Measurements from ENCODE around the gene TARBP1. TPM values are rescaled to one million over a fixed set of nuclear protein-coding genes. Genes with fewer than 3 reads are reported as not detected.

TARBP1 gene
- total and polyA plus RNA-seq, 2 of the 8 experiments (the other 6 are each of a cell fraction or from before 2014, with no cell fraction given): 21.9 to 32.3 TPM

DNA sequence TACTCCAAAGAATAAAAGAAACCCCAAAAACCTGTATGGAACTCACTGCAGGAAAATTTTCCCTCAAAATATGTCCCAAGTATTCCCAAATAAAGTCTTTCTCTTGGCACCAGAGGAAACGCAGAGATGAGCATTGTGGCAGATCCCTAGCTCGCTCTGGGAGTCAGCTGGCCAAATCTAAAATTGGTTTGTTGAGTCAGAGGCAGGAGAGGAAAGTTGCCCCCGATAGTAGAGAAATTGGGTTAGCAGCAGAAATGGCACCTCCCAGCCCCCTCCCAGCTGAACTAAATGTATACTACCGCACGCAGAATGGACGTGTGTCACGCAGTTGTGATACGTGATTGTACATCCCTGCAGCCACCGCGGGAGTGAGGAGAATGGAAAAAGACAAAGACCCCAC is 39.9 kb upstream of the TARBP1 start:
- ChIA-PET CTCF (ENCODE audit: partially characterized antibody) (interaction anchor here (1.1 to 4.0 kb wide), 7 partner anchors 11 to 575 kb away, joined by 3 to 17 read pairs (median 4); no protein-coding TSS in a partner anchor), POLR2A (ENCODE audit: partially characterized antibody) (interaction anchor here (0.7 to 1.1 kb wide), 5 partner anchors 9 to 88 kb away, joined by 3 to 4 read pairs (median 3); no protein-coding TSS in a partner anchor)
- no peak overlapping the region for H3K4ac ChIP-seq (replicated peaks; ENCODE audit: insufficient read length, low read depth, low read length)
- no peak overlapping the region for H2BK120ac ChIP-seq (replicated peaks; ENCODE audit: low read depth, low read length)
- H3K4me3 ChIP-seq (ENCODE audit: extremely low read depth in 1 of 4, insufficient read depth in 2 of 4, low read depth in 3 of 4, low read length in 4 of 4): no peak overlapping the region
- H4K8ac ChIP-seq (ENCODE audit: extremely low read depth, insufficient read depth, low read length): no peak overlapping the region
- no peak overlapping the region for H2BK12ac ChIP-seq (ENCODE audit: low read depth, low read length)
- no peak overlapping the region for H3K9ac ChIP-seq (replicated peaks in 1 of 4; ENCODE audit: extremely low read depth in 1 of 4, low read depth in 3 of 4, low read length in 3 of 4)
- H2BK20ac ChIP-seq (ENCODE audit: low read length): no peak overlapping the region
- WGBS, 2 experiments (ENCODE audit: extremely low coverage in 1 of 2, insufficient coverage in 1 of 2, insufficient read length in 1 of 2, insufficient replicate concordance in 2 of 2, low coverage in 1 of 2, low lambda C conversion rate in 2 of 2, missing lambda C conversion rate in 1 of 2): 96% methylated on average over 10 of the region's 10 CpGs; no CpG with 5 or more reads in 1 of the 2 experiments
- no peak overlapping the region for H4K91ac ChIP-seq (replicated peaks; ENCODE audit: insufficient read length, low read length)
- H3K23me2 ChIP-seq (ENCODE audit: low read depth, low read length): no peaks in the 10 kb centered on the region; the same call in 1 of the 2 replicates
- peaks cover 0 to 13% (median 3%) of the 10 kb centered on the region in 4 experiments; a peak in 3 of 7 replicates for H3K4me1 ChIP-seq (replicated peaks in 1 of 4; ENCODE audit: control insufficient read depth in 3 of 4, insufficient read depth in 4 of 4, low read length in 3 of 4)
- H3K27me3 ChIP-seq (replicated peaks in 1 of 4; ENCODE audit: control insufficient read depth in 3 of 4, extremely low read depth in 1 of 4, insufficient read depth in 3 of 4, low read length in 3 of 4): no peaks in the 10 kb centered on the region
- H3K79me2 ChIP-seq (ENCODE audit: control insufficient read depth in 1 of 2, insufficient read depth in 2 of 2, low read length in 2 of 2): no peaks in the 10 kb centered on the region
- no peaks in the 10 kb centered on the region for H3K79me1 ChIP-seq (ENCODE audit: low read depth, low read length)
- H4K20me1 ChIP-seq (replicated peaks in 1 of 2; ENCODE audit: control insufficient read depth in 1 of 2, insufficient read depth in 2 of 2, low read length in 2 of 2): no peaks in the 10 kb centered on the region
- H2AK5ac ChIP-seq (ENCODE audit: low read depth, low read length): no peak overlapping the region
- DNase-seq (ENCODE audit: low read depth in 1 of 2, low spot score in 2 of 2) (no peak), FAIRE-seq (no peak)
- no peak overlapping the region for H4K5ac ChIP-seq (ENCODE audit: insufficient read length, low read depth, low read length)
- no peak overlapping the region for H3K23ac ChIP-seq (ENCODE audit: insufficient read length)
- H3K36me3 ChIP-seq (ENCODE audit: control insufficient read depth in 2 of 4, insufficient read depth in 4 of 4, low read length in 3 of 4): no peaks in the 10 kb centered on the region
- H2AFZ ChIP-seq (ENCODE audit: low read length): no peak overlapping the region
- no peak overlapping the region for H3K56ac ChIP-seq (replicated peaks; ENCODE audit: insufficient read length, low read depth, low read length)
- no peaks in the 10 kb centered on the region for H3K9me3 ChIP-seq (ENCODE audit: insufficient read depth in 2 of 2, low read depth in 1 of 2, low read length in 1 of 2)
- H3K18ac ChIP-seq (ENCODE audit: extremely low read depth, low read length): no peak overlapping the region
- no peak overlapping the region for H2BK5ac ChIP-seq (ENCODE audit: low read depth, low read length)
- H3K27ac ChIP-seq (ENCODE audit: low read depth, low read length): no peak overlapping the region
- no peak overlapping the region for H3K4me2 ChIP-seq (ENCODE audit: insufficient read depth in 1 of 2, low read depth in 2 of 2, low read length in 2 of 2)
- no peak overlapping the region for H3K14ac ChIP-seq (ENCODE audit: insufficient read length)
- H2BK15ac ChIP-seq (ENCODE audit: low read length): no peak overlapping the region
- TF ChIP-seq CEBPB (IDR thresholded peaks at IDR 0.05; ENCODE audit: low read depth, low read length) (no peak), RXRA (IDR thresholded peaks at IDR 0.05; ENCODE audit: insufficient read depth, low read depth, low read length) (no peak), GTF2F1 (IDR thresholded peaks at IDR 0.05; ENCODE audit: borderline replicate concordance, low read depth, low read length) (no peak), ASH2L (IDR thresholded peaks at IDR 0.05; ENCODE audit: low read length) (no peak), ZNF274 (IDR thresholded peaks at IDR 0.05; ENCODE audit: borderline replicate concordance, extremely low read depth, low read length) (no peak), TAF1 (IDR thresholded peaks at IDR 0.05; ENCODE audit: low read depth, low read length) (no peak), CBX8 (IDR thresholded peaks at IDR 0.05; ENCODE audit: borderline replicate concordance, low read depth, low read length) (no peak), HDAC6 (IDR thresholded peaks at IDR 0.05; ENCODE audit: low read depth, low read length) (no peak)
